ENCODE measurements around the gene RAB35. TPM values are rescaled to one million over a fixed set of nuclear protein-coding genes. Genes with fewer than 3 reads are reported as not detected.
A peak's percentile ranks its signal among the peaks of the same experiment; 100 is the strongest.

Gene RAB35
- polyA plus RNA-seq, 1 of the 3 experiments (the other 2 are of a cell fraction), result 41.8 TPM

DNA sequence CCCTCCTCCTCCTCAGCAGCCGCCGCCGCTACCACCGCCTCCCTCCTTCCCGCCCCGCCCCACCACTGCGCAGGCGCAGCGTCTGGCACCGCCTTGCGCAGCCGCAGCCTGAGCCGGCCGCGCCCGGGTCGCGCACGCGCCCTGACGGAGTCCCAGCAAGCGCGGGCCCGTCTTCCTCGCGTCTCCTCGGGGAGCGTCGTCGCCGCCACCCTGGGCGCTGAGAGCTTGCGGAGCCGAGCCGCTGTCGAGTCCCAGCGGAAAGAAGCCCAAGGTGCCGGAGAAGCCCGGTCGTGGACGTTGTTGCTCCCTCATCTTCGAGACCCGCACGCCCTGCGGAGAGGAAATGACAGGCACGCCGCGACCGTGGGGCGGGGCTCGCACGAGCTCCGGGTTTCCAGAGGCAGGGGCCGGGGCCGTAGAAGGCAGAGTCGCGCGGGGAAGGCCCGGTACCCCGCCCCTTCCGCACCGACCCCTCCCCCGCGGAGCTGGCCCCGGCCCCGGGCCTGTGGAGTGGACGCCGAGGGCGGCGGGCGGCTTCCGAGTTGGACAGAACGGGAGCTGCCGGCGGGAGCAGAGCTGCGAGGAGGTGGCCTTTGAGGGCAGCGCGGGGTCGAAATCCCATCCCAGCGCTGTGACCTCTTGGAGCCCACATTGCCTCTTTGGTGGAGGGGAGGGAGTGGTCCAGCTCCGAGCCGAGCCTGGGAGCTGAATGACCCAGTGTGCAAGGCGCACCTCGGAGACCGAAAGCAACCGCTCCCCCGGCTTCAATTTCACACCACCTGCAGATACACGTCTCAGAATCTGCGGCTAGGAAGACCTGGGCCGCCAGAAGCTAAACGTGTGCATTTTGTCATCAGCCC is 469 bp upstream of the RAB35 start:
- WGBS (ENCODE audit: low lambda C conversion rate), result 0% methylated on average over 23 of the region's 91 CpGs

More for the DNA sequence above, 469 bp upstream of the RAB35 start:
- Histone ChIP-seq H3K9ac (peak overlapping the region; percentile 83), H3K36me3 (replicated peaks in 1 of 2; ENCODE audit: control insufficient read depth in 1 of 2, insufficient read depth in 2 of 2, low read length in 1 of 2) (peaks cover 0 to 2% of the 10 kb centered on the region in 2 experiments), H3K27me3 (ENCODE audit: insufficient read depth) (no peaks in the 10 kb centered on the region), H3K4me1 (ENCODE audit: control insufficient read depth in 1 of 2, insufficient read depth in 2 of 2, low read depth in 1 of 2, low read length in 1 of 2) (peaks cover 18 to 25% of the 10 kb centered on the region in 2 experiments), H3K9me3 (no peaks in the 10 kb centered on the region), H3F3A (replicated peaks; ENCODE audit: insufficient read depth) (peaks cover 22% of the 10 kb centered on the region), H3K9me2 (no peaks in the 10 kb centered on the region), H3K27ac (ENCODE audit: low read depth in 2 of 2, low read length in 1 of 2) (peak overlapping the region; percentile 85 to 90), H3K4me2 (peak overlapping the region; percentile 85), H2AFZ (ENCODE audit: low read depth) (peak overlapping the region; percentile 47; the same call in 1 of the 2 replicates), H3K79me2 (ENCODE audit: insufficient read depth) (peaks cover 68% of the 10 kb centered on the region), H3K4me3 (ENCODE audit: low read depth in 2 of 2, low read length in 1 of 2) (peak overlapping the region; percentile 71 to 83), H4K20me1 (ENCODE audit: insufficient read depth) (peaks cover 41% of the 10 kb centered on the region)
- ChIA-PET CTCF (interaction anchor here (1.0 to 2.6 kb wide), 7 partner anchors 10 to 111 kb away, joined by 3 to 8 read pairs (median 3); no protein-coding TSS in a partner anchor), POLR2A (interaction anchor here (0.5 to 3.3 kb wide), 9 partner anchors 12 to 1287 kb away, joined by 3 to 23 read pairs (median 3); partner anchors contain the start of genes BICDL1, RNU4-1, RNU4-2 and RPLP0)
- DNase-seq, result peak; percentile 100
- TF ChIP-seq, protein P1, sequence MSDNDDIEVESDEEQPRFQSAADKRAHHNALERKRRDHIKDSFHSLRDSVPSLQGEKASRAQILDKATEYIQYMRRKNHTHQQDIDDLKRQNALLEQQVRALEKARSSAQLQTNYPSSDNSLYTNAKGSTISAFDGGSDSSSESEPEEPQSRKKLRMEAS (IDR thresholded peaks at IDR 0.05; ENCODE audit: low read depth), result peak; percentile 91
- TF ChIP-seq, protein P2, sequence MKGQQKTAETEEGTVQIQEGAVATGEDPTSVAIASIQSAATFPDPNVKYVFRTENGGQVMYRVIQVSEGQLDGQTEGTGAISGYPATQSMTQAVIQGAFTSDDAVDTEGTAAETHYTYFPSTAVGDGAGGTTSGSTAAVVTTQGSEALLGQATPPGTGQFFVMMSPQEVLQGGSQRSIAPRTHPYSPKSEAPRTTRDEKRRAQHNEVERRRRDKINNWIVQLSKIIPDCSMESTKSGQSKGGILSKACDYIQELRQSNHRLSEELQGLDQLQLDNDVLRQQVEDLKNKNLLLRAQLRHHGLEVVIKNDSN (IDR thresholded peaks at IDR 0.05; ENCODE audit: borderline replicate concordance, low read depth), result no peak
- TF ChIP-seq EP300 (IDR thresholded peaks at IDR 0.05; ENCODE audit: borderline replicate concordance in 1 of 2, low read depth in 1 of 2, low read length in 1 of 2), result no peak
- peak; percentile 66; the same call in 1 of the 2 replicates for TF ChIP-seq ELF1 (IDR thresholded peaks at IDR 0.05)
- no peak; the same call in 1 of the 2 replicates for TF ChIP-seq GABPA (IDR thresholded peaks at IDR 0.05; ENCODE audit: low read depth)
- TF ChIP-seq NFIC (IDR thresholded peaks at IDR 0.05; ENCODE audit: borderline replicate concordance), result no peak
- TF ChIP-seq TAF1 (IDR thresholded peaks at IDR 0.05; ENCODE audit: borderline replicate concordance, low read depth, low read length), result 0 out of 2 replicates have a peak, but pooled peaks have one; percentile 46
- no peak for TF ChIP-seq CHD2 (IDR thresholded peaks at IDR 0.05; ENCODE audit: low read length, partially characterized antibody)
- no peak for TF ChIP-seq RAD21 (IDR thresholded peaks at IDR 0.05; ENCODE audit: low read length)
- TF ChIP-seq TEAD4 (IDR thresholded peaks at IDR 0.05; ENCODE audit: borderline replicate concordance, insufficient read depth), result no peak
- TF ChIP-seq, protein P3, sequence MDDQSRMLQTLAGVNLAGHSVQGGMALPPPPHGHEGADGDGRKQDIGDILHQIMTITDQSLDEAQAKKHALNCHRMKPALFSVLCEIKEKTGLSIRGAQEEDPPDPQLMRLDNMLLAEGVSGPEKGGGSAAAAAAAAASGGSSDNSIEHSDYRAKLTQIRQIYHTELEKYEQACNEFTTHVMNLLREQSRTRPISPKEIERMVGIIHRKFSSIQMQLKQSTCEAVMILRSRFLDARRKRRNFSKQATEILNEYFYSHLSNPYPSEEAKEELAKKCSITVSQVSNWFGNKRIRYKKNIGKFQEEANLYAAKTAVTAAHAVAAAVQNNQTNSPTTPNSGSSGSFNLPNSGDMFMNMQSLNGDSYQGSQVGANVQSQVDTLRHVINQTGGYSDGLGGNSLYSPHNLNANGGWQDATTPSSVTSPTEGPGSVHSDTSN (IDR thresholded peaks at IDR 0.05), result peak; percentile 40; the same call in 1 of the 2 replicates
- peak; percentile 92 for TF ChIP-seq SIN3A (IDR thresholded peaks at IDR 0.05; ENCODE audit: borderline replicate concordance, low read depth, low read length)
- no peak for TF ChIP-seq RXRA (IDR thresholded peaks at IDR 0.05; ENCODE audit: borderline replicate concordance, low read depth)
- TF ChIP-seq MEF2A (IDR thresholded peaks at IDR 0.05; ENCODE audit: borderline replicate concordance, low read depth), result no peak
- TF ChIP-seq NRF1 (IDR thresholded peaks at IDR 0.05; ENCODE audit: low read depth, low read length), result peak; percentile 100
- peak; percentile 96 for TF ChIP-seq POLR2AphosphoS5 (IDR thresholded peaks at IDR 0.05; ENCODE audit: low read depth, low read length)
- TF ChIP-seq MXI1 (IDR thresholded peaks at IDR 0.05; ENCODE audit: low read depth, low read length), result peak; percentile 99

Measured in SK-N-SH (cell line).